K562 (cell line): ENCODE data around the gene ZNF18. TPM values are rescaled to one million over a fixed set of nuclear protein-coding genes. Genes with fewer than 3 reads are reported as not detected.

ENCODE experiments used
- CBFA2T3 ChIP-seq: fragments of 450-650 bp; IDR thresholded peaks from 2 replicates; pipeline ENCODE4 v1.6.1; 2017
- CXXC5 ChIP-seq: fragments of 250-450 bp; sonication (Bioruptor Pico); IDR thresholded peaks from 2 replicates; pipeline ENCODE4 v1.8.0; 2022; ENCODE audit warnings: inconsistent platforms, mild to moderate bottlenecking, moderate library complexity
- DACH1 ChIP-seq: fragments of 450-650 bp; IDR thresholded peaks from 2 replicates; pipeline ENCODE4 v1.6.1; 2018; ENCODE audit not compliant: partially characterized antibody
- E2F8 ChIP-seq: fragments of 450-650 bp; IDR thresholded peaks from 2 replicates; pipeline ENCODE4 v1.7.1; 2018; ENCODE audit warnings: mild to moderate bottlenecking, low read depth; ENCODE audit not compliant: partially characterized antibody
- EGR1 ChIP-seq: fragments of 450-650 bp; conservative IDR thresholded peaks from 2 replicates; pipeline ENCODE4 v1.6.1; 2017; ENCODE audit warnings: mild to moderate bottlenecking
- ELF2 ChIP-seq: fragments of 250-450 bp; sonication (Bioruptor Pico); IDR thresholded peaks from 2 replicates; pipeline ENCODE4 v1.5.0; 2021; ENCODE audit warnings: mild to moderate bottlenecking
- FOXP1 ChIP-seq: sonication (generic); formaldehyde crosslinking; IDR thresholded peaks from 2 replicates; pipeline ENCODE4 v1.8.0; 2022; ENCODE audit warnings: mild to moderate bottlenecking, missing genetic modification reagents
- GATAD2B ChIP-seq: fragments of 450-650 bp; IDR thresholded peaks from 2 replicates; pipeline ENCODE4 v1.6.1; 2017; ENCODE audit warnings: mild to moderate bottlenecking, borderline replicate concordance
- MAZ ChIP-seq, 2 experiments: fragments of 450-650 bp in 1 of 2; sonication (generic) in 1 of 2; formaldehyde crosslinking; IDR thresholded peaks in 1 of 2; conservative IDR thresholded peaks in 1 of 2; 2 replicates each; pipeline versions ENCODE4 v1.4.0 to v1.5.0; 2020; ENCODE audit warnings: mild to moderate bottlenecking in 1 of 2, missing genetic modification reagents in 1 of 2
- NCOA4 ChIP-seq: fragments of 450-650 bp; IDR thresholded peaks from 2 replicates; pipeline ENCODE4 v1.6.1; 2018; ENCODE audit warnings: mild to moderate bottlenecking; ENCODE audit not compliant: partially characterized antibody
- NFIC ChIP-seq: fragments of 450-650 bp; IDR thresholded peaks from 2 replicates; pipeline ENCODE4 v1.6.1; 2017; ENCODE audit warnings: mild to moderate bottlenecking, inconsistent platforms
- NFRKB ChIP-seq: fragments of 450-650 bp; IDR thresholded peaks from 2 replicates; pipeline ENCODE4 v1.6.1; 2016; ENCODE audit warnings: low read depth
- POLR2B ChIP-seq: fragments of 450-650 bp; IDR thresholded peaks from 2 replicates; pipeline ENCODE4 v1.6.1; 2018; ENCODE audit warnings: low read depth; ENCODE audit not compliant: partially characterized antibody
- RBM14 ChIP-seq: fragments of 200-400 bp; formaldehyde crosslinking; IDR thresholded peaks from 2 replicates; pipeline ENCODE4 v1.6.1; 2018; ENCODE audit warnings: low read depth, mild to moderate bottlenecking, low read length, moderate library complexity, borderline replicate concordance; ENCODE audit not compliant: insufficient read depth
- SIN3B ChIP-seq: fragments of 450-650 bp; IDR thresholded peaks from 2 replicates; pipeline ENCODE4 v1.6.1; 2017; ENCODE audit warnings: low read depth, mild to moderate bottlenecking, moderate library complexity
- SMARCB1 ChIP-seq: IDR thresholded peaks from 2 replicates; pipeline ENCODE4 v1.6.1; 2011; ENCODE audit warnings: improper control_type of control experiment, low read depth; ENCODE audit not compliant: insufficient read length
- SMARCC2 ChIP-seq: fragments of 450-650 bp; IDR thresholded peaks from 2 replicates; pipeline ENCODE4 v1.6.1; 2017; ENCODE audit warnings: antibody characterized with exemption, moderate library complexity, mild to moderate bottlenecking, low read depth
- SUPT5H ChIP-seq: fragments of 450-650 bp; IDR thresholded peaks from 2 replicates; pipeline ENCODE4 v1.6.1; 2016
- TRIM24 ChIP-seq, 2 experiments: fragments of 450-650 bp; IDR thresholded peaks; 2 replicates each; pipeline ENCODE4 v1.6.1; 2016
- ZBTB7A ChIP-seq: IDR thresholded peaks from 2 replicates; pipeline ENCODE4 v1.6.1; 2011; ENCODE audit warnings: low read depth, mild to moderate bottlenecking, low read length, moderate library complexity, borderline replicate concordance; ENCODE audit not compliant: control insufficient read depth
- ZNF354B ChIP-seq: fragments of 250-450 bp; sonication (Bioruptor Pico); IDR thresholded peaks from 2 replicates; pipeline ENCODE4 v1.4.0; 2020
- ZNF408 ChIP-seq: fragments of 250-450 bp; sonication (Bioruptor Pico); IDR thresholded peaks from 2 replicates; pipeline ENCODE4 v1.4.0; 2020; ENCODE audit warnings: low read depth, mild to moderate bottlenecking, moderate library complexity
- polyA plus RNA-seq, 8 experiments: library from polyadenylated mRNA; depleted of rRNA in 4 of 8; stranded (reverse) in 5 of 8; unstranded in 3 of 8; fragments of >200 nt; fragmentation: Nextera tagmentation in 2 of 8; fragmentation: Illumina TruSeq in 1 of 8; extraction: Ambion mirVana in 2 of 8; extraction: Trizol in 1 of 8; gene quantifications; 2 replicates each; pipeline versions ENCODE4 v1.2.1 to v1.2.3, GENCODE V29; 2011 to 2014; ENCODE audit warnings: inconsistent platforms in 1 of 8, missing spikeins in 1 of 8
- total RNA-seq, 7 experiments: library from RNA; depleted of rRNA in 6 of 7; stranded (reverse); fragments of >200 nt in 6 of 7; fragmentation: Illumina TruSeq in 2 of 7; extraction: Trizol in 2 of 7; gene quantifications; 2 replicates each; pipeline versions ENCODE4 v1.2.1 to v1.2.3, GENCODE V29; 2011 to 2021; ENCODE audit warnings: low replicate concordance in 1 of 7
- TF ChIP-seq, protein P1 (sequence below): fragments of 450-650 bp; IDR thresholded peaks from 2 replicates; pipeline ENCODE4 v1.6.1; 2016; ENCODE audit warnings: borderline replicate concordance
- TF ChIP-seq, protein P2 (sequence below): fragments of 200-800 bp; sonication (Bioruptor generic); IDR thresholded peaks from 2 replicates; pipeline ENCODE4 v1.6.1; 2017; ENCODE audit warnings: missing genetic modification characterization, missing compliant biosample characterization

The ZNF18 gene
- total and polyA plus RNA-seq, 9 of the 15 experiments (the other 6 are each of a cell fraction or from before 2014, with no cell fraction given), result 1.1 to 5.0 (median 3.4) TPM

- peak; percentile 96 for TF ChIP-seq SUPT5H
- peak; percentile 67; the same call in 1 of the 2 replicates for TF ChIP-seq FOXP1 (CRISPR knock-in tag)
- peak; percentile 45 for TF ChIP-seq DACH1
- peak; percentile 88 for TF ChIP-seq CXXC5
- no peak for TF ChIP-seq E2F8
- no peak for TF ChIP-seq NCOA4
- no peak for TF ChIP-seq ZNF354B (CRISPR knock-in tag)
- peak; percentile 39; the same call in 1 of the 2 replicates for TF ChIP-seq ZBTB7A
- peak; percentile 79 for TF ChIP-seq ELF2 (CRISPR knock-in tag)
- 0 out of 2 replicates have a peak, but pooled peaks have one; percentile 23 for TF ChIP-seq NFIC
- TF ChIP-seq EGR1, result peak; percentile 36
- TF ChIP-seq SMARCC2, result no peak
- TF ChIP-seq SIN3B, result peak; percentile 60; the same call in 1 of the 2 replicates
- peak; percentile 76; the same call in 1 of the 2 replicates for TF ChIP-seq NFRKB
- TF ChIP-seq RBM14, result no peak
- TF ChIP-seq POLR2B, result peak; percentile 94
- no peak for TF ChIP-seq TRIM24 (IDR thresholded peaks at IDR 0.05)
- TF ChIP-seq ZNF408 (CRISPR knock-in tag), result no peak
- peak; percentile 43 for TF ChIP-seq CBFA2T3
- TF ChIP-seq SMARCB1, result no peak
- TF ChIP-seq, protein P1, sequence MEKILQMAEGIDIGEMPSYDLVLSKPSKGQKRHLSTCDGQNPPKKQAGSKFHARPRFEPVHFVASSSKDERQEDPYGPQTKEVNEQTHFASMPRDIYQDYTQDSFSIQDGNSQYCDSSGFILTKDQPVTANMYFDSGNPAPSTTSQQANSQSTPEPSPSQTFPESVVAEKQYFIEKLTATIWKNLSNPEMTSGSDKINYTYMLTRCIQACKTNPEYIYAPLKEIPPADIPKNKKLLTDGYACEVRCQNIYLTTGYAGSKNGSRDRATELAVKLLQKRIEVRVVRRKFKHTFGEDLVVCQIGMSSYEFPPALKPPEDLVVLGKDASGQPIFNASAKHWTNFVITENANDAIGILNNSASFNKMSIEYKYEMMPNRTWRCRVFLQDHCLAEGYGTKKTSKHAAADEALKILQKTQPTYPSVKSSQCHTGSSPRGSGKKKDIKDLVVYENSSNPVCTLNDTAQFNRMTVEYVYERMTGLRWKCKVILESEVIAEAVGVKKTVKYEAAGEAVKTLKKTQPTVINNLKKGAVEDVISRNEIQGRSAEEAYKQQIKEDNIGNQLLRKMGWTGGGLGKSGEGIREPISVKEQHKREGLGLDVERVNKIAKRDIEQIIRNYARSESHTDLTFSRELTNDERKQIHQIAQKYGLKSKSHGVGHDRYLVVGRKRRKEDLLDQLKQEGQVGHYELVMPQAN, result 0 out of 2 replicates have a peak, but pooled peaks have one; percentile 27
- peak; percentile 51 for TF ChIP-seq GATAD2B
- peak in 1 of 2 experiments; percentile 50; a peak in 2 of 4 replicates for TF ChIP-seq MAZ (CRISPR knock-in tag; conservative IDR thresholded peaks at IDR 0.05 in 1 of 2, IDR thresholded peaks at IDR 0.05 in 1 of 2)
- TF ChIP-seq, protein P2, sequence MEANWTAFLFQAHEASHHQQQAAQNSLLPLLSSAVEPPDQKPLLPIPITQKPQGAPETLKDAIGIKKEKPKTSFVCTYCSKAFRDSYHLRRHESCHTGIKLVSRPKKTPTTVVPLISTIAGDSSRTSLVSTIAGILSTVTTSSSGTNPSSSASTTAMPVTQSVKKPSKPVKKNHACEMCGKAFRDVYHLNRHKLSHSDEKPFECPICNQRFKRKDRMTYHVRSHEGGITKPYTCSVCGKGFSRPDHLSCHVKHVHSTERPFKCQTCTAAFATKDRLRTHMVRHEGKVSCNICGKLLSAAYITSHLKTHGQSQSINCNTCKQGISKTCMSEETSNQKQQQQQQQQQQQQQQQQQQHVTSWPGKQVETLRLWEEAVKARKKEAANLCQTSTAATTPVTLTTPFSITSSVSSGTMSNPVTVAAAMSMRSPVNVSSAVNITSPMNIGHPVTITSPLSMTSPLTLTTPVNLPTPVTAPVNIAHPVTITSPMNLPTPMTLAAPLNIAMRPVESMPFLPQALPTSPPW, result peak; percentile 19; the same call in 1 of the 2 replicates
Measured at GRCh38 chr17:11997147-11997971, at the start of gene ZNF18 (continued).
